Progenitor cell of endocrine pancreas (in vitro differentiated cells): ENCODE measurements around the gene ZNF669. TPM values are rescaled to one million over a fixed set of nuclear protein-coding genes. Genes with fewer than 3 reads are reported as not detected.

Source experiments
- DNase-seq: peaks from one replicate; pipeline ENCODE4 v3.0.0; 2021; ENCODE audit warnings: low spot score; ENCODE audit not compliant: unreplicated experiment
- H3K27ac Mint-ChIP-seq: 2 replicates; pipeline ENCODE4 v1.8.0; 2021; ENCODE audit warnings: mild to moderate bottlenecking, moderate library complexity, mixed read lengths
- H3K27me3 Mint-ChIP-seq: 2 replicates; pipeline ENCODE4 v1.8.0; 2021; ENCODE audit warnings: mixed read lengths
- H3K36me3 Mint-ChIP-seq: 2 replicates; pipeline ENCODE4 v1.8.0; 2022; ENCODE audit warnings: mixed read lengths; ENCODE audit not compliant: insufficient read depth
- H3K4me1 Mint-ChIP-seq: 2 replicates; pipeline ENCODE4 v1.8.0; 2021; ENCODE audit warnings: low read depth, mixed read lengths
- H3K4me3 Mint-ChIP-seq: 2 replicates; pipeline ENCODE4 v1.8.0; 2021; ENCODE audit warnings: low read depth, mild to moderate bottlenecking, moderate library complexity, mixed read lengths
- H3K9me3 Mint-ChIP-seq: 2 replicates; pipeline ENCODE4 v1.8.0; 2021; ENCODE audit warnings: low read depth, mixed read lengths
- CTCF ChIP-seq: fragments of 200-600 bp; sonication (generic); IDR thresholded peaks from one replicate; pipeline ENCODE4 v1.5.0; 2021; ENCODE audit warnings: antibody characterized with exemption, mild to moderate bottlenecking; ENCODE audit not compliant: unreplicated experiment
- total RNA-seq: library from RNA; stranded (reverse); gene quantifications from 2 replicates; pipeline ENCODE4 v1.2.1, GENCODE V29; 2021

The ZNF669 gene
- total RNA-seq, 1 donor from 2014 or later, result 19.7 TPM

- H3K36me3 Mint-ChIP-seq, result peaks cover 56% of the 10 kb centered on the region
- no peaks in the 10 kb centered on the region for H3K4me1 Mint-ChIP-seq
- TF ChIP-seq CTCF, result no peak
- no peak overlapping the region for H3K27ac Mint-ChIP-seq
- no peak overlapping the region for H3K4me3 Mint-ChIP-seq
- peaks cover 23% of the 10 kb centered on the region for H3K9me3 Mint-ChIP-seq
- DNase-seq, result no peak
- H3K27me3 Mint-ChIP-seq, result no peaks in the 10 kb centered on the region
These were observed 7.2 kb downstream of the ZNF669 start for GRCh38 chr1:247096958-247097357.

DNA sequence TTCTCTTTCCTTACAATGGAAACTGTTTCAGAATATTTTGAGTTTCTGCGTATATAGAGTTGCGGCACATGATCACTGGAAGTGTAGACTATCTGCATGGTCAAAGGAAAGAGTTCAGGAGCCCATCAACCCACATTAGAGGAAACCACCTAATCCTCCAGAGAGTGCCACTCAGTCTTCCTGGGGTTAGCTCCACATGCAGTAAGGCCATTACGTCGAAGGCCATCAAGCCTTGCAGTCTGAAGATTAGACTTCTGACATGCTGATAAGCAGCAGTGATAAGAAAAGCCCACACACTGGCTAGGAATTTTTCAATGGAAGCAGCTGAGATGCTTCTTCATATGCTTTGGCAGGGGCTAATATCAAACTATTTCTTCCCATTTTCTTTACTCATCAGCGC lies 7.6 kb downstream of the ZNF669 start:
- Mint-ChIP-seq H3K27ac (no peak overlapping the region), H3K36me3 (peaks cover 52% of the 10 kb centered on the region), H3K4me1 (no peaks in the 10 kb centered on the region), H3K9me3 (peaks cover 19% of the 10 kb centered on the region), H3K27me3 (no peaks in the 10 kb centered on the region), H3K4me3 (no peak overlapping the region)
- TF ChIP-seq CTCF, result no peak
- DNase-seq, result no peak

DNA sequence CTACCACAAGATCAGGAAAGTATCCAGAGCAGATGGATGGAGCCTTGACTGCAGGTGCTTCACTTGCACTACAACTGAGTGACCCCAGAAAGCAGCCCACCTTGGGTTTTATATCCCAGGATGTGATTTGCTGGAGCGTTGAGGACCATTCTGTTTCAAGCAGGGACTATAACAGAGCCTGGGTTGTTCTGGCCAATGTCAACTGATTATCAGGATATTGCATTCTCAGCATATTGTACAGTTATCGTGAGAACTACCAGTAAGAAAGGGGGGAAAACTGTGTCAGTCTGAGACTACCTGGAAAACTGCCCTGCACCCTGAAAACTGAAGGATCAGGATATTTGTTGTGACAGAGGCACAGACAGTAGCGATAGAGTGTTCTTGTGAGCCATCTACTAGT lies 8.0 kb downstream of the ZNF669 start:
- Mint-ChIP-seq H3K27ac (no peak overlapping the region), H3K36me3 (peaks cover 47% of the 10 kb centered on the region)
- TF ChIP-seq CTCF, result no peak

DNA sequence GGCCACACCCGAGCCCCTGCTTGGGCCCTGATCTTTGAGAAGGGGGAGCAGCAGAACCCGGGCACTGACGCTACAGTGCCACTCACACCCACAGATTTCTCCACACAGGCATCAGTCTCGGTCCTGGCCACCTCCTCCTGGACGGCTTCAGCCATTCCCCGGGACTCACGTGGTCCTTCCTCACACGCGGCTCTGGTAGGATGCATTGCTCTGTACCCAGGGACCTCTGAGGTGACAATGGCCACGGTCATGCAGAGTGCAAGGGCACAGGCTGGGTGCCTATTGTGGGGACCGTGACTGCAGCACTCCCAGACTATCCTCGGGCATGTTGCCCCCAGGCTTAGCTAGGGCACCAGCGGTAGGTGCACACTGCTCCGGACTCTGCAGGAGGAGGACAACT lies 13.7 kb downstream of the ZNF669 start:
- Mint-ChIP-seq H3K9me3 (no peaks in the 10 kb centered on the region), H3K36me3 (peaks cover 1% of the 10 kb centered on the region), H3K27ac (no peak overlapping the region), H3K27me3 (no peaks in the 10 kb centered on the region), H3K4me3 (no peak overlapping the region), H3K4me1 (no peaks in the 10 kb centered on the region)
- DNase-seq, result no peak
- TF ChIP-seq CTCF, result no peak

More for the DNA sequence above, 8.0 kb downstream of the ZNF669 start:
- Mint-ChIP-seq H3K27me3 (no peaks in the 10 kb centered on the region), H3K4me3 (no peak overlapping the region), H3K9me3 (peaks cover 18% of the 10 kb centered on the region), H3K4me1 (no peaks in the 10 kb centered on the region)
- DNase-seq, result no peak

DNA sequence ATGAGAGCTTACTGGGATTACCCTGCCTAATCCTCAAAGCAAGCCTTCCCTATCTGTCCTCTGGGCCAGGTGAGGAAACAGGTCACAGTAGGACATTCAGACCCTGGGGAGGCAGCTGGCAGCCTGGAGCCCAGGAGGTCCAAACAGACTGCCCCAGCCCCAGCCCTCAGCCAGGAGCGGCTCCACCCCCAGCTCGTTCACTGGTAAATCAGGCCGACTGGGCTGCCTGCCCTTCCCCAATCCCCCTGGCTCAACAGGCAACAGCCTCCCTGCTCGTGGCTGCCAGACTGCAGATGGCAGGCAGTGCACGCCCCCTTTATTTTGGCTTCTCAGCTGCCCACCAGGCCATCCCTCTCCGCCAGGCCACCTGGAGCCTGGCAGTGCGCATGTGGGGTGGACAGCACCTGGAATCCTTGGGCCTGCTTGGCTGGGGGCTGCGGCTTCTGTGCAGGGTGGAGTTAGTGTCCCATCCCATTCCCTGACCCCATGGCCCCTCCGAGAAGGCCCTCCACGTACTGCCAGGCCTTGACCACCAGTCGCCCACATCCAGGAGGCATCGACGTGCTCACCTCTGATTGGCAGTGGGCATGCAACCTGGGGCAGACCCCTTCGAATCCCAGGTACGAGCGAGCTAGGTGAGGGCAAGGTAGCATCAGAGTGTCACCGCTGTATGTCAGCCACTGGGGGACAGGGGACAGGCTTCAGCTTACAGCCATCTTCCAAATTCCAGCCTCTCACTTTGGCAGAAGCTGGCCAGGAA lies 14.4 kb downstream of the ZNF669 start:
- H3K27ac Mint-ChIP-seq, result no peak overlapping the region
- H3K27me3 Mint-ChIP-seq, result no peaks in the 10 kb centered on the region
- no peaks in the 10 kb centered on the region for H3K4me1 Mint-ChIP-seq
- H3K9me3 Mint-ChIP-seq, result peaks cover 3% of the 10 kb centered on the region
- no peak for DNase-seq
- peaks cover 1% of the 10 kb centered on the region for H3K36me3 Mint-ChIP-seq
- H3K4me3 Mint-ChIP-seq, result no peak overlapping the region
- TF ChIP-seq CTCF, result no peak
